GM21737 (cell line): ENCODE measurements around the gene ABCC9.
"Not testable (repeated sequence)": the region's sequence is repeated elsewhere in the genome, so short reads cannot be mapped to it uniquely, and the experiment has no call there.

ENCODE experiments used
- ATAC-seq: cut with Tn5 transposase; IDR thresholded peaks from one replicate; pipeline ENCODE4 v1.9.1; 2021; ENCODE audit warnings: mild to moderate bottlenecking, moderate library complexity; ENCODE audit not compliant: unreplicated experiment

Gene ABCC9

DNA sequence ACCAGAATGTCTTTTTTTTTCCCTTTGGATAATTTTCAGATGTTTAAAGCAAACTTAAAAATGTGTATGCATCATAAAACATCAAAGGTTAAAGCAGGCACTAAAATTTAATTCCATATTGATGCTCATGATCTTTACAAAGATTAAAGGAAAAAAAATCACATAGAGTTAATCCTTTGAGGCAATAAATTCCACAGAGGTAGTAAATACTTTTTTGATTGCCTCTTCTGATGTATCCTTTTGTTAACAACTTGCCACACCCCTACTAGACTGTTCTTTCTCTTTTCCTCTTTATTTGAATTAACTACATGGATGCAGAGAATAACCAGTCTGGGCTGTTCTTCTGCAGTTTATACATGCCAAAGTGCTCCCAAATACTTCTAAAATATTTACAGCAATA is 121.5 kb downstream of the ABCC9 start:
- no peak for ATAC-seq

DNA sequence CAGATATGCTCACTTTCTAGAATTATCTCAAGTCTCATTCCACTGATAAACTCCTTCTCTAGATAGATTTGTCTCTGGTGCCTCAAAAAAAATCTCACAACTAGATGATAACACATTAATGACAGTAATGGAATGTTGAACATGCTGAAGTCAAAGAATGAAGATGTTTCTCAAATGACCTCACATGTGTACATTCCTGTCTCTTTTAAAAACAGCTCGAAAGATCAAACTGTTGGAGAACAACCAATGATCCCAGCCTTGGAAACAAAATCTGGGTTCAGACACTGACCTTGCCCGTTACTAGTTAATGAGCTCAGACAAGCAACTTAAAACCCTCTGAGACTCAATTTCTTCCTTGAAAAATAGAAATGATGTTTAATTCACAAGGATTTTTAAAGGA is 122.0 kb downstream of the ABCC9 start:
- no peak for ATAC-seq

DNA sequence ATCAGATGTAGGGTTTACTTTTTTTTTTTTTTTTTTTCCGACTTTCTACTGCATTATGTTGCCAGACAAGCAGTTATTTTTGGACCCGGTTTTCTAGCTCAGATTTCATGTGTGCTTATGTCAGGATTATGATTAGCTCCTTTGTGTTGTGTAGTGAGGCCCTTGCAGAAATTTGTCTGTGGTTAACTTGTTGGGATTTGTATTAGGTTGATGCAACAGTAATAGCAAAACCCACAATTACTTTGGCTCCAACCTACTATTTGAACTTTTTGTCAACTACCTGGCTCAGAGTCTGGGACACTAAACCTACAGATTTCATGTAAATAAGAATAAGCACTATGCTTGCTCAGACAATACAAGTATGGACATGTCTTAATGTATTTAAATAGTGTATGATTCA is 122.6 kb downstream of the ABCC9 start:
- ATAC-seq = no peak

DNA sequence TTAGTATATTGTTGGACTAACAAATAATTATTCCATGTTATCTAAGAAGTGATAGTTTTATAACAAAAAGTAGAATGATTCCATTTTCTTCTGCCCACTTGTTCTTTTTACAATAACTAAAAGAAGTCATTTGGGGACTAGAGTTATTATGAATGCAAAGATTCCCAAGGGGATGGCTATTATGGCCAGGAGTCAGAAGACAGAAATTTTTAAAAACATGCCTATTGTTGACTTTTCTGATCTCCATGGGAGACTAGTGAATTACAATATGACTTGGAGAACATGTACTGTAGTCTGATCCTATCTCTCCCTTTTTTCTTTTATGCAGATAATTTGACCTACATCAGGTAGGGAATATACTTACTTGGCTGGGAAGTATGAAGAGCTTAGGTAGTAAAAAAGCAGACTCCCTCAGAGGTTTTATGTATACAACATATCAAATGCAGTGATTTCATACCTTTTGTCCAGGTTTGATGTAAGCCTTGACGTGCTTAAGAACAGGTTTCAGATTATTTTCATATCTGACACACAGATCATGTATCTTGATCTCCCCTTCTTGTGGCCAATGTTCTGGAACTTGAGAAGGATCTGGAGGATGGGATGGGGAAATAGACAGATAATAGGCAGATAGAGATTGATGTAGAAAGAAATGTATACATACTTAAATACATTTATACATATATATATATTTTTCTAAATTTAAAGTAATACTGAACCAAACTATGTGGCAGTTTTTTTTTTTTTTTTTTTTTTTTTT is 125.7 kb downstream of the ABCC9 start:
- no peak for ATAC-seq

DNA sequence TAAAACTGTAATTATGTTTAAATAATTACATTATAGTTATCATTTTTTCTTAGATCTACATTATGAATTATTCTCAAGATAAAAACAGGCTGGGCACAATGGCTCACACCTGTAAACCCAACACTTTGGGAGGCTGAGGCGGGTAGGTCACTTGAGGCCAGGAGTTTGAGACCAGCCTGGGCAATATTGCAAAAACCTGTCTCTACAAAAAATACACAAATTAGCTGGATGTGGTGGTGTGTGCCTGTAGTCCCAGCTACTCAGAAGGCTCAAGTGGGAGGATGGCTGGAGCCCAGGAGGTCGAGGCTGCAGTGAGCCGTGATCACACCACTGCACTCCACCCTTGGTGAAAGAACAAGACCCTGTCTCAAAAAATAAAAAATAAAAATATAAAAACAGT is 126.4 kb downstream of the ABCC9 start:
- no peak for ATAC-seq

DNA sequence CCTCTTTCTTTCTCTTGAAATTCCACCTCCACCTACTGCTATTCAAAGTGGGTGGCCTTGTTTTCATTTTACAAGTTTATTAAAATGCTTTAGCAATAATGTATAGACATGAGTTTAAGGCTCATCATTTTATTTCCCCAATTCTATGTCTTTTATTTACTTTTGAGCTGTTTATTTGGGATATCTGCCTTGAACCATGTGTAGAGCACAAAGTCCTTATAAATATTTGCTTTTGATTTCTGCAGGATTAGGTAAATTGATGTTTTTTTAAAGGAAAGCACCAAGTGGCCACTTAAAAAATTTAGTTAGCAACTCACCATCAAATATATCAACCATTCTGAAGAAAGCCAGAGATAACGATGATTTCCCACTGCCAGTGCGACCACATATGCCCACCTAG is 126.9 kb downstream of the ABCC9 start:
- no peak for ATAC-seq

DNA sequence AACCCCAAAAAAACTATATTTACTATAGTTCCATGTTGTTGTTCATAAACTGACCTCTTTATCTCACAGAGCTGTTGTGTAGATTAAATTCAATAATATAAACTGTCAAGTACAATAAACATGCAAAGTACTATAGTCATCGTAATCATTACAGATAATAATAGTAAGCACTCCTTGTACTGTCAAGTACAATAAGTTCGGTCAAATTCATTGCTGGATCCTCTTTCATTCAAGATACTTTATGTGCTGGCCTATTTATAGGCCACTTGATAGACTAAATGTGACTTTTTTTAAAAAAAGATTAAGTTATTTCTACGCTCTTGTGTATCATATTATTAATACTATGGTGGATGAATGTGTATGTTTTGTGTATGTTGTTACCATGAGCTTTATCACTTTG is 127.5 kb downstream of the ABCC9 start:
- ATAC-seq = no peak

DNA sequence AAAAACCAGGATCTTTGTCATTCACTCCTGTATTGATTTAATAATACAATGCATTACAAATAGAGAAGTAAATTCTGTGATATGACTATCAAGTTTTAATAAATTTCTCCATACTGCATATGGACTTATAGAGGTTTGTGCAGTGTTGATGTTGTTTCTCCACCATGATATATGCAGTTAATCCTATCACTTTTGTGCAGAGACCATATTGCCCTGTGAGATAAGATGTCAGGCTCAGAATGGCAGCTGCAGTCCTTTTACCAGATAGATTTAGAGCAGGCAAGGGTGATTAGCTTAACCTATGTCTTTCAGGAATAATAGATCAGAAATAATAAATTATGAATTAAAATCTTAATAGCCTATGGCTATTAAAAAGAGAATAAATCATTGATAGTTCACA is 128.1 kb downstream of the ABCC9 start:
- ATAC-seq = no peak

DNA sequence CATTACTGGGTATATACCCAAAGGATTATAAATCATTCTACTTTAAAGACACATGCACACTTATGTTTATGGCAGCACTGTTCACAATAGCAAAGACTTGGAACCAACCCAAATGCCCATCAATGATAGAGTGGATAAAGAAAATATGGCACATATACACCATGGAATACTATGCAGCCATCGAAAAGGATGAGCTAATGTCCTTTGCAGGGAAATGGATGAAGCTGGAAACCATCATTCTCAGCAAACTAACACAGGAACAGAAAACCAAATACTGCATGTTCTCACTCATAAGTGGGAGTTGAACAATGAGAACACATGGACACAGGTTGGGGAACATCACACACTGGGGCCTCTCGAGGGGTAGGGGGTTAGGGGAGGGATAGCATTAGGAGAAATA is 128.9 kb downstream of the ABCC9 start:
- ATAC-seq = not testable (repeated sequence)

DNA sequence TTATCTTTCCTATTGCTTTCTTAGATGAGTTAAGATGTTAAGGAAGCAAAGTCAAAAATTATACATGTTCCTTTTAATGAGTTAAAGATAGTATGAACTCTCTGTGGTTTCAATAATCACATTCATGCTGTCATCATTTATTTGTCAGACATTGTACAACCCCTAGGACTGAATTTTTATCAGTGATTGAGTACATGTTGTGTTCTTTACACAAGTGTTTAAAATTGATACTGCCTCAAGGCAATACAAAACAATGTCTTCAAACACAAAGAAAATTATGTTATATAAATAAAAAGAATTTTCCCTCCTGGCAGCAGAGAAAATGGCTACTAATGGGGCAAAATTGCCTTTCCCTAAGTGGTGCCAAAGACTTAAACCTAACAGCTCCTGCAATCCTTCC is 132.1 kb downstream of the ABCC9 start:
- no peak for ATAC-seq

DNA sequence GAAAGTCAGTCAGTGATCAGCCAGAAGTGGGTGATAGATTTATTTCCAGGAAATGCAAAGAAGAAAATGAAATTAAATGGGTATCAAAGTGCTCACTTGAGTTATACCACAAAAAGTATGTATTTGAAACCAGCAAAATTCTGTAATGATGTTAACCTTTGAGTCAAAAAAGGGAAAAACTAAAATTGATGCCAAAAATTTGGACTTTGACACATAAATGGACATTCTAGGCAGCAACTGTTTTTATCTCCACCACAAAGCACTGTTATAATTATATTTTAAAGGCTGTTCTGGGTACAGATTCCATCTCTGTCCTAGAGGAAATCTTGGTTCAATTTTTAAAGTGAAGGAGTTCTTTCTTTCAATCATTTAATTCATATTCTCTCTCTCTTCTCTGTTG is 135.0 kb downstream of the ABCC9 start:
- no peak for ATAC-seq

DNA sequence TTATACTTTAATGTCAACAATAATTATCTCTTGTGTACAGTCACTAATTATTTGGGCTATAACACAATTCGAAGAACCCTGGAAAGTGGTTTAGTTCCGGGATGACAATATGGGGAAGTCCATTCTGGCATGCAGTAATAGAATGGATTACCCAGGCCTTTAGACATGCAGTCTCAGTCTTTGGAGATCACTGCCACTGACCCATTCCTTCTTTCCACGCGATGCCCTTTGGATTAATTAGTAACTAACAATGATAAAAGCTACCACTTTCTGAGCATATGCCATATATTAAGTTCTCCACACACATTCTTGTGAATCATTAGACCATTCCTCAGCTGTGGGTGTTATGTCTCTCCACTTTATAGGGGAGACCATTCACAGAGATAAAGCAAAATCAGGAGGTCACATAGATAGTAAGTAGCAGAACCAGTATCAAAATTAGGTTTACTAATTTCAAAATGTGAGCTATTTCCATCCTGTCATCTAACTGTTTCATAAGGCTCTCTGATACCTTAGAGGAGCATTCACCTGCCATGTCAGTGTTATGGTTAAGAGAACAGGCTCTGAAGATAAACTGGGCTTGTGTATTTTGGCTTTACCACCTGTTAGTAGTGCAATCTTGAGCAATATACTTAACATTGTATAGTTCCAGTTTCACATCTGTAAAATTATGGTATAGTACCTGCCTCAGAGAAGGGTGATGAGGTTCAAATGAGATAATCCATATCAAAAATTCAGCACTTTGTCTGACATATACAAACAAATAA is 139.5 kb downstream of the ABCC9 start:
- no peak for ATAC-seq

DNA sequence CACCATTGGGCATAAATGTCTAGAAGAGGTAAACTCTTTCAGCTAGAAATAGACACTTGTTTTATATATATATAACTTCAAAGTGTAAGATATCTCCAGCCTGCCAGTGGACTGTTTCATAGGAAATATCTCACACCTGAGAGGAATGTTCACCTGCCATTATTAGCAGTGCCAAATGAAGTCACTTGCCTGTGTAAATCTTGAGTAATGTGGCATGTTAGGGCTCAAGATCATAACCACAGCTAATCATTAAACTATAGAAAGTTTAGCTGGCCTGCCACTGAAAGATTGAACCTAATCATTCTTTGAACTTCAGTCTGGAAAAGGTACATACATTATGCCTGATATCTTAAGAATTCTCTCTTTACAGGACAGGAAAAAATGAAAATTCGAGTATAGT is 141.2 kb downstream of the ABCC9 start:
- no peak for ATAC-seq

DNA sequence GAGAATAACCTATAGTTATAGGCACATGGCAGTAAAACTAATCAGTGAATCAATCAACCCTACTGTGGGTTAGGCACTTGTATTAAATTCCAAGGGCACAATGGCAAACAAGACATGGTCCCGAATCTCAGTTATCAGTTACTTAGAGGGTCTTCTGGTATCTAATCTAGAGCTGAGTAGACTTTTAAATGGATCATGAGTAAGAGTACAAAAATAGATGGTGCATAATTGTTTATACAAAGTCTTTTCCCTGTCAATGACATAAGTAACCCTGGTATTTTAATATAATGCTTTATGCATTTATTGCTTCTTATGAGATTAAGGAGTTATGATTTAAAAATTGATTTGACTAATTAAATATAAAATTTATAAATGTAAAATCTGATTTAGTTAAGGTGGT is 143.7 kb downstream of the ABCC9 start:
- no peak for ATAC-seq

DNA sequence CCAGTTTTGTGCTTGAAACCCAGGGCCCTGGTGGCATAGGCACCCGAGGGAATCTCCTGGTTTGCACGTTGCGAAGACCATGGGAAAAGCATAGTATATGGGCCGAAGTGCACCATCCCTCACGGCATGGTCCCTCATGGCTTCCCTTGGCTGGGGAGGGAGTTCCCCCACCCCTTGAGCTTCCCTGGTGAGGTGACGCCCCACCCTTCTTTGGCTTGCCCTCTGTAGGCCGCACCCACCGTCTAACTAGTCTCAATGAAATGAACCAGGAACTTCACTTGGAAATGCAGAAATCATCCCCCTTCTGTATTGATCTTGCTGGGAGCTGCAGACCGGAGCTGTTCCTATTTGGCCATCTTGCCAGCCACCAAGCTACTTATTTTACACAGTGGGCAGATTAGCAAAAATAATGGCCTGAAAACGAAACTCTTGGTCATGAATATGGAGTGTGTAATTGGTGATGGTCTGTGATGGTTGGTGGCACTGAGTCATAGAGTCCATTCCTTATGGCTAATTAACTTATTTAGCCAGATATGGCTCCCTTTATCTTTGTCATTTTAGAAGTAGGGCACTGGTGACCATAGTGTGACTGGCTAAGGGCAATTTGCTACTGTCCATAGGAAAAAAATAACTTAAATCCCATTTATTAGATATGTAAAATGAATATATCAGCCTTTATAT is 145.4 kb downstream of the ABCC9 start:
- ATAC-seq = no peak

DNA sequence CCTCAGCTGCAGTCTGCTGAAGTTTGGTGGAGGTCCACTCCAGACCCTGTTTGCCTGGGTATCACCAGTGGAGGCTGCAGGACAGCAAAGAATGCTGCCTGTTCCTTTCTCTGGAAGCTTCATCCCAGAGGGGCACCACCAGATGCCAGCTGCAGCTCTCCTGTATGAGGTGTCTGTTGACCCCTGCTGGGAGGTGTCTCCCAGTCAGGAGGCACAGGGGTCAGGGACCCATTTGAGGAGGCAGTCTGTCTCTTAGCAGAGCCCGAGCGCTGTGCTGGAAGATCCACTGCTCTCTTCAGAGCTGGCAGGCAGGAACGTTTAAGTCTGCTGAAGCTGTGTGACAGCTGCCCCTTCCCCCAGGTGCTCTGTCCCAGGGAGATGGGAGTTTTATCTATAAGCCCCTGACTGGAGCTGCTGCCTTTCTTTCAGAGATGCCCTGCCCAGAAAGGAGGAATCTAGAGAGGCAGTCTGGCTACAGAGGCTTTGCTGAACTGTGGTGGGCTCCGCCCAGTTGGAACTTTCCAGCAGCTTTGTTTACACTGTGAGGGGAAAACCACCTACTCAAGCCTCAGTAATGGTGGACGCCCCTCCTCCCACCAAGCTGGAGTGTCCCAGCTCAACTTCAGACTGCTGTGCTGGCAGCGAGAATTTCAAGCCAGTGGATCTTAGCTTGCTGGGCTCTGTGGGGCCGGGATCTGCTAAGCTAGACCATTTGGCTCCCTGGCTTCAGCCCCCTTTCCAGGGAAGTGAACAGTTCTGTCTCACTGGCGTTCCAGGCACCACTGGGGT is 146.2 kb downstream of the ABCC9 start:
- not testable (repeated sequence) for ATAC-seq

DNA sequence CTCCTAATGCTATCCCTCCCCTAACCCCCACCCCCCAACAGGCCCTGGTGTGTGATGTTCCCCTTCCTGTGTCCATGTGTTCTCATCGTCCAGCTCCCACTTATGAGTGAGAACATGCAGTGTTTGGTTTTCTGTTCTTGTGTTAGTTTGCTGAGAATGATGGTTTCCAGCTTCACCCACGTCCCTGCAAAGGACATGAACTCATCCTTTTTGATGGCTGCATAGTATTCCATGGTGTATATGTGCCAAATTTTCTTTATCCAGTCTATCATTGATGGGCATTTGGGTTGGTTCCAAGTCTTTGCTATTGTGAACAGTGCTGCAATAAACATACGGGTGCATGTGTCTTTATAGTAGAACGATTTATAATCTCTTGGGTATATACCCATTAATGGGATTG is 151.5 kb downstream of the ABCC9 start:
- not testable (repeated sequence) for ATAC-seq

DNA sequence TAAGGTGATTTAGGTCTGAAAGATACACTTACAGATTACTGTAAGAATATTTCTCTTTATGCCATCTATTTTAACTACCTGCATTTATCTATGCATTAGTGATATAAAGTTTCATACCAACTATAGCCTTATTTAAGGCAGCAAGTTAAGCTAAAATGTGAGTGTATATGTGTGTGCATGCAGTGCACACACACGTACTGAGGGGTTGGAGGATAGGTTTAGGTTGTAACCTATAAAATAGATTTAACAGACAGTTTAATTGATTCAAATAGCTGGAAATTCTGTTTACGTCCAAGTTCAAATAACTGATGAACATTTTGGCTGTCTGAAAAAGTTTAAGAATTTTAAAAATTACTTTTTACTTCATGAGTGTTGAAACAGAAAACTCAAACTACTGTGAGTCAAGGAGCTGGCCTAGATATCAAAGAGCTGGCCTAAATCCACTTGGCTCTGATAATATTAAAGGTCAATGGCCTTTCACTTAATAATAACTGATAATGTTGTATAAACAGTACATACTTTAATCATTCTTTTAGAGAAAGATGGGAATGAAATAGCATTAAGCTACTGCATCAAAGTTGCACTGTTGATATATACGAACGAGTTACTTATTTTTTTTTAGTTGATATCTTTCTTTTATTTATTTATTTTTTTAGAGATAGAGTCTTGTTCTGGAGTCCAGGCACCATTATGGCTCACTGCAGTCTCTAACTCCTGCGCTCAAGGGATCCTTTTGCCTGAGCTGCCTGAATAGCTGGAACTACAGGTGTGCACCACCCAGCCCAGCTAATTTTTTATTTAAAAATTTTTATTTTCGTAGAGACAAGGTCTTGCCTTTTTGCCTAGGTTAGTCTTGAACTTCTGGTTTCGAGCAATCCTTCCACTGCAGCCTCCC is 152.9 kb downstream of the ABCC9 start:
- ATAC-seq = no peak

DNA sequence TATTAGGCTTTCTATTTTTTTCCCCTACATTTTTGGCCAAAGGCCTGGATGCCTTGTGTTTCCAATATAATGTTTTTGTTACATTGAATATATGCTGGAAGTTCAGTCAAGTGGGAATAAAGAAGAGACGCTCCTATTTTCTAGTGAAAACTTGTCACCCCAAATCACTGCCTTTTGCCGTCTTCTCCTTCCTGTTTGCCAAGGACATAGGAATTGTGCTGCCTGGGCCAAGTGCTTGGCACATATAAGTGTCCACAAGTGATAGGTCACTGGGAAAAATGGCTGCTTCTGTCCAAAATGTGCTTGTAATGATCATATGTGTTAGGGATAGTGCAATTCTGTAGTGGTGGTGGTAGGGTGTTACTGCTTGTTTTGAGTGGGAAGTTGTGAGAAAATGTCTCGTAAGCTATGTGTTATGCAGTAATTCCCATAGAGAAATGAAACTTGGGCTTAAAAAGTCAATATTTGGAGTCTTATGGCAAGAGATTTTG is 155.1 kb downstream of the ABCC9 start:
- ATAC-seq = no peak

DNA sequence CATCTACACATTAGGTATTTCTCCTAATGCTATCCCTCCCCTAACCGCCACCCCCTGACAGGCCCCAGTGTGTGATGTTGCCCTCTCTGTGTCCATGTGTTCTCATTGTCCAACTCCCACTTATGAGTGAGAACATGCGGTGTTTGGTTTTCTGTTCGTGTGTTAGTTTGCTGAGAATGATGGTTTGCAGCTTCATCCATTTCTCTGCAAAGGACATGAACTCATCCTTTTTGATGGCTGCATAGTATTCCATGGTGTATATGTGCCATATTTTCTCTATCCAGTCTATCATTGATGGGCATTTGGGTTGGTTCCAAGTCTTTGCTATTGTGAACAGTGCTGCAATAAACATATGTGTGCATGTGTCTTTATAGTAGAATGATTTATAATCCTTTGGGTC is 158.5 kb downstream of the ABCC9 start:
- not testable (repeated sequence) for ATAC-seq
